ENCODE results near the gene PLXNB2.

The PLXNB2 gene

GRCh38 chr22:50292643-50293440 lies 14.6 kb downstream of the PLXNB2 start:
- peak; percentile 20; the same call in 2 of the 3 replicates for ATAC-seq (ENCODE audit: low read depth)
- H3K4me3 ChIP-seq (ENCODE audit: severe bottlenecking) = peak overlapping the region; percentile 24

DNA sequence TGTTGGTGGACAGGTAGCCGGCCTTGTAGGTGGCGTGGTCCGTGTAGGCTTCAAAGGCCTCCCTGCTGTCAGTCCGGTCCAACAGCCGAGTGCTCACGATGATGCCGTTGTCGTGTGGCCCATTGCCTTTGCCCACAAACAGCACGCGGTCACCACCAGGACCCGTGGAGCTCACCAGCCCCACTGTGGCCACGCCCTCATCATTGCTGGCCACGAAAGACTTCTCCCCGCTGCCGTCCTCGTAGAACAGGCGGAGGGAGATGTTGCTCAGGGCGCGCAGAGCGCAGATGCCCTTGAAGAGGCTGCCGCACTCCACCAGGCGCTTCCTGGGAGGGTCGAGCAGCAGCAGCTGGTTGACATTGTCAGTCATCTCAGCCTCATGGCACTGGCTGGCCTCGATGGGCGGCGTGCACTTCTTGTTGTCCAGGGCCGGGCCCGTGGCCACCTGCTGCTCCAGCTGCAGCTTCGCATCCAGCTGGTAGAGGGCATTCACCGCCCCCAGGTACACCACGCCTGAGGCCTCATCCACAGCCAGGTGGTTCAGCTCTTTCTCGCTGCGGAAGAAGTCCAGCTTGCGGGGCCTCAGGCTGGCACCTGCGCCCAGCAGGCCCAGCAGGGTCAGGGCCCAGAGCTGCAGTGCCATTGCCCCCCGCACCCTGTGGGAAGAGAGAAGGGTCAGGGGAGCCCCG lies 17.4 kb downstream of the PLXNB2 start:
- H3K4me3 ChIP-seq (ENCODE audit: severe bottlenecking) = no peak overlapping the region
- H3K27ac ChIP-seq (ENCODE audit: poor library complexity, severe bottlenecking) = no peak overlapping the region
- DNase-seq (ENCODE audit: low spot score) = no peak
- TF ChIP-seq, protein P1, sequence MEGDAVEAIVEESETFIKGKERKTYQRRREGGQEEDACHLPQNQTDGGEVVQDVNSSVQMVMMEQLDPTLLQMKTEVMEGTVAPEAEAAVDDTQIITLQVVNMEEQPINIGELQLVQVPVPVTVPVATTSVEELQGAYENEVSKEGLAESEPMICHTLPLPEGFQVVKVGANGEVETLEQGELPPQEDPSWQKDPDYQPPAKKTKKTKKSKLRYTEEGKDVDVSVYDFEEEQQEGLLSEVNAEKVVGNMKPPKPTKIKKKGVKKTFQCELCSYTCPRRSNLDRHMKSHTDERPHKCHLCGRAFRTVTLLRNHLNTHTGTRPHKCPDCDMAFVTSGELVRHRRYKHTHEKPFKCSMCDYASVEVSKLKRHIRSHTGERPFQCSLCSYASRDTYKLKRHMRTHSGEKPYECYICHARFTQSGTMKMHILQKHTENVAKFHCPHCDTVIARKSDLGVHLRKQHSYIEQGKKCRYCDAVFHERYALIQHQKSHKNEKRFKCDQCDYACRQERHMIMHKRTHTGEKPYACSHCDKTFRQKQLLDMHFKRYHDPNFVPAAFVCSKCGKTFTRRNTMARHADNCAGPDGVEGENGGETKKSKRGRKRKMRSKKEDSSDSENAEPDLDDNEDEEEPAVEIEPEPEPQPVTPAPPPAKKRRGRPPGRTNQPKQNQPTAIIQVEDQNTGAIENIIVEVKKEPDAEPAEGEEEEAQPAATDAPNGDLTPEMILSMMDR (IDR thresholded peaks at IDR 0.05; ENCODE audit: poor library complexity, severe bottlenecking) = no peak
- no peaks in the 10 kb centered on the region for H3K27me3 ChIP-seq (ENCODE audit: insufficient read depth, poor library complexity, severe bottlenecking)
- peaks cover 16% of the 10 kb centered on the region for H3K4me1 ChIP-seq (ENCODE audit: insufficient read depth, poor library complexity, severe bottlenecking)
- ATAC-seq (ENCODE audit: low read depth) = no peak
- peaks cover 56% of the 10 kb centered on the region for H3K36me3 ChIP-seq (ENCODE audit: low read depth)
- H3K9me3 ChIP-seq (ENCODE audit: severe bottlenecking) = no peaks in the 10 kb centered on the region

More at GRCh38 chr22:50292643-50293440, 14.6 kb downstream of the PLXNB2 start:
- Histone ChIP-seq H3K27me3 (ENCODE audit: insufficient read depth, poor library complexity, severe bottlenecking) (no peaks in the 10 kb centered on the region), H3K9me3 (ENCODE audit: severe bottlenecking) (no peaks in the 10 kb centered on the region), H3K4me1 (ENCODE audit: insufficient read depth, poor library complexity, severe bottlenecking) (peaks cover 16% of the 10 kb centered on the region), H3K36me3 (ENCODE audit: low read depth) (peaks cover 44% of the 10 kb centered on the region), H3K27ac (ENCODE audit: poor library complexity, severe bottlenecking) (peak overlapping the region; percentile 99)
- TF ChIP-seq, protein P1 (IDR thresholded peaks at IDR 0.05; ENCODE audit: poor library complexity, severe bottlenecking) = no peak
- DNase-seq (ENCODE audit: low spot score) = no peak

GRCh38 chr22:50289151-50289941 lies 18.1 kb downstream of the PLXNB2 start:
- H3K27ac ChIP-seq (ENCODE audit: poor library complexity, severe bottlenecking) = no peak overlapping the region
- peaks cover 12% of the 10 kb centered on the region for H3K4me1 ChIP-seq (ENCODE audit: insufficient read depth, poor library complexity, severe bottlenecking)
- ATAC-seq (ENCODE audit: low read depth) = no peak
- TF ChIP-seq, protein P1 (IDR thresholded peaks at IDR 0.05; ENCODE audit: poor library complexity, severe bottlenecking) = no peak
- H3K9me3 ChIP-seq (ENCODE audit: severe bottlenecking) = no peaks in the 10 kb centered on the region
- DNase-seq (ENCODE audit: low spot score) = no peak
- H3K27me3 ChIP-seq (ENCODE audit: insufficient read depth, poor library complexity, severe bottlenecking) = no peaks in the 10 kb centered on the region
- H3K36me3 ChIP-seq (ENCODE audit: low read depth) = peaks cover 52% of the 10 kb centered on the region
- no peak overlapping the region for H3K4me3 ChIP-seq (ENCODE audit: severe bottlenecking)

DNA sequence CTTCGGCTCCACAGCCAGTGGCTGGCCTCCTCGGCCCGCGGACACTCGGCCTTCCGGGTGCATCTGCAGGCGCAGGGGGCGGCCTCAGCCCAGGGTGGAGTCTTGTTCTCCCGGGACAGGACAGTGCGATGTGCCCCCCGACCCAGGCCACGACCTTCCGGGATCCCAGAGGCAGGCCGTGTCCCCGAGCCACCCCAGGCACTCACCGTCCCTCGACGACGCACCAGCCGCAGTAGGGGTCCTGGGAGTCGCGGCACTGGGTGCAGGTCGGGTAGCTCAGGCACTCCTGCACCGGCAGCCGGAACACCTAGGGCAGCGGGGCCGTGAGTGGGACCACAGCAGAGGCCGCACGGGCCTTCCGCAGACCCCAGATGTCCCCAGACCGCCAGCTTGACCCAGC lies 19.7 kb downstream of the PLXNB2 start:
- no peaks in the 10 kb centered on the region for H3K9me3 ChIP-seq (ENCODE audit: severe bottlenecking)
- ATAC-seq (ENCODE audit: low read depth) (no peak), DNase-seq (ENCODE audit: low spot score) (no peak)
- peaks cover 52% of the 10 kb centered on the region for H3K36me3 ChIP-seq (ENCODE audit: low read depth)
- TF ChIP-seq, protein P1 (IDR thresholded peaks at IDR 0.05; ENCODE audit: poor library complexity, severe bottlenecking) = no peak
- no peaks in the 10 kb centered on the region for H3K27me3 ChIP-seq (ENCODE audit: insufficient read depth, poor library complexity, severe bottlenecking)
- H3K4me3 ChIP-seq (ENCODE audit: severe bottlenecking) = no peak overlapping the region
- H3K4me1 ChIP-seq (ENCODE audit: insufficient read depth, poor library complexity, severe bottlenecking) = peaks cover 7% of the 10 kb centered on the region
- H3K27ac ChIP-seq (ENCODE audit: poor library complexity, severe bottlenecking) = no peak overlapping the region
